Transverse colon (tissue), 4 donors: Measurements from ENCODE around the gene HORMAD1.
"Not testable (repeated sequence)": the region's sequence is repeated elsewhere in the genome, so short reads cannot be mapped to it uniquely, and the experiment has no call there.

Source experiments
- CTCF ChIP-seq, 5 experiments: fragments of 200-600 bp in 3 of 5; fragments of 450-650 bp in 2 of 5; sonication (generic) in 3 of 5; IDR thresholded peaks; 1 replicate in 2 of 5; 2 replicates in 3 of 5; pipeline ENCODE4 v1.5.1; 2016 to 2017; ENCODE audit warnings: antibody characterized with exemption in 5 of 5, inconsistent platforms in 3 of 5, mild to moderate bottlenecking in 2 of 5, moderate library complexity in 1 of 5
- EP300 ChIP-seq: sonication (generic); formaldehyde crosslinking; IDR thresholded peaks from one replicate; pipeline ENCODE4 v1.6.1; 2017; ENCODE audit warnings: antibody characterized with exemption, low read depth
- POLR2A ChIP-seq: fragments of 450-650 bp; IDR thresholded peaks from one replicate; pipeline ENCODE4 v1.6.1; 2016; ENCODE audit warnings: antibody characterized with exemption, mild to moderate bottlenecking, moderate library complexity
- POLR2AphosphoS5 ChIP-seq, 3 donors: sonication (generic); formaldehyde crosslinking; IDR thresholded peaks; one replicate each; pipeline ENCODE4 v1.6.1; 2016; ENCODE audit warnings: antibody characterized with exemption in 3 of 3

- not testable (repeated sequence) for TF ChIP-seq CTCF (IDR thresholded peaks at IDR 0.05); POLR2A; EP300; POLR2AphosphoS5 (IDR thresholded peaks at IDR 0.05)
These were observed 47.0 kb upstream of the HORMAD1 start for GRCh38 chr1:150767704-150768103.
